HG03558 (cell line): ENCODE data around the gene BICDL1.

Experiments used
- ATAC-seq: cut with Tn5 transposase; IDR thresholded peaks from one replicate; pipeline ENCODE4 v1.9.1; 2021; ENCODE audit warnings: moderate number of reproducible peaks; ENCODE audit not compliant: unreplicated experiment; ENCODE audit errors: extremely low read depth

The BICDL1 gene

DNA sequence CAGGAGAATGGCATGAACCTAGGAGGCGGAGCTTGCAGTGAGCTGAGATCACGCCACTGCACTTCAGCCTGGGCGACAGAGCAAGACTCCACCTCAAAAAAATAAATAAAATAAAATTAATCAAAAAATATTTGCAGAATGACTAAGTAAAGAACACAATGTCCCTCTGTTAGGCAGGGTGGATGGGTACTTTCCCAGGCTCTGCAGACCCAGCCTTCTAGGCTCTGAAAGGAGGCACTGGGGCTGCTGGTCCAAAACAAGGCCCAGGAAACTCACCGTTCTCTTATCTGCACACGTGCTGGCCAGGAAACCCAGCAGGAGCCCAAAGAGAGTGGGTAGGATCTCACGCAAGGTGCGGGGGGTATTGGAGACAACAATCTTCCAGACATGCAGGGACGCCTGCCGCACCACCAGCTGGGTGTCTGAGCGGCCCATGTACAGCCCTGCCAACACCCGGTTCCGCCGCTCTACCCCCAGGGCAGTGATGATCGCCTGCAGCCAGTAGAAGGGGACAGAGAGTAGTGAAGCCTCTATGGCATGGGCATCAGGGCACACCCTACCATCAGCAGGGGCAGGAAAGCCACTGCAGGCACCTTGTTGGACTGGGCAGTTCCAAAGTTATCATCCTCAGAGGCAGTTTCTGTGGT lies 153.3 kb downstream of the BICDL1 start:
- no peak for ATAC-seq
